HL-60 (cell line): ENCODE results near the gene ALG3.
A peak's percentile ranks its signal among the peaks of the same experiment; 100 is the strongest.

Experiments used
- DNase-seq, 2 experiments: peaks; one replicate each; pipeline ENCODE4 v3.0.0-alpha.2; 2010 to 2020; ENCODE audit warnings: low read depth in 1 of 2, low spot score in 1 of 2
- H3K27ac ChIP-seq: fragments of 250-450 bp; sonication (Bioruptor Pico); replicated peaks from 2 replicates; pipeline ENCODE4 v1.5.1; 2020; ENCODE audit warnings: mild to moderate bottlenecking, moderate library complexity
- H3K27me3 ChIP-seq: fragments of 250-450 bp; sonication (Bioruptor Pico); 2 replicates; pipeline ENCODE4 v1.5.1; 2021; ENCODE audit warnings: mild to moderate bottlenecking, moderate library complexity; ENCODE audit not compliant: insufficient read depth, poor library complexity, severe bottlenecking
- H3K4me3 ChIP-seq: replicated peaks from 2 replicates; pipeline ENCODE4 v1.5.1; 2011; ENCODE audit warnings: mild to moderate bottlenecking, control low read depth, low read length; ENCODE audit not compliant: insufficient read depth
- GABPA ChIP-seq: IDR thresholded peaks from 2 replicates; pipeline ENCODE4 v1.6.1; 2012; ENCODE audit warnings: low read depth
- POLR2AphosphoS5 ChIP-seq: IDR thresholded peaks from 2 replicates; pipeline ENCODE4 v1.6.1; 2012; ENCODE audit warnings: low read depth
- REST ChIP-seq: IDR thresholded peaks from 2 replicates; pipeline ENCODE4 v1.6.1; 2012; ENCODE audit warnings: low read depth; ENCODE audit not compliant: insufficient replicate concordance
- SPI1 ChIP-seq: IDR thresholded peaks from 2 replicates; pipeline ENCODE4 v1.6.1; 2012; ENCODE audit warnings: low read depth, mild to moderate bottlenecking, borderline replicate concordance
- TF ChIP-seq, protein P1 (sequence below): IDR thresholded peaks from one replicate; pipeline ENCODE4 v1.5.1; 2011; ENCODE audit warnings: low read length, control low read depth, inconsistent platforms; ENCODE audit not compliant: insufficient read depth

ALG3 gene

GRCh38 chr3:184258926-184259325 lies 10.2 kb upstream of the ALG3 start:
- Histone ChIP-seq H3K27ac (no peak overlapping the region), H3K4me3 (no peak overlapping the region), H3K27me3 (peaks cover 23% of the 10 kb centered on the region)
- DNase-seq = no peak
- TF ChIP-seq, protein P1, sequence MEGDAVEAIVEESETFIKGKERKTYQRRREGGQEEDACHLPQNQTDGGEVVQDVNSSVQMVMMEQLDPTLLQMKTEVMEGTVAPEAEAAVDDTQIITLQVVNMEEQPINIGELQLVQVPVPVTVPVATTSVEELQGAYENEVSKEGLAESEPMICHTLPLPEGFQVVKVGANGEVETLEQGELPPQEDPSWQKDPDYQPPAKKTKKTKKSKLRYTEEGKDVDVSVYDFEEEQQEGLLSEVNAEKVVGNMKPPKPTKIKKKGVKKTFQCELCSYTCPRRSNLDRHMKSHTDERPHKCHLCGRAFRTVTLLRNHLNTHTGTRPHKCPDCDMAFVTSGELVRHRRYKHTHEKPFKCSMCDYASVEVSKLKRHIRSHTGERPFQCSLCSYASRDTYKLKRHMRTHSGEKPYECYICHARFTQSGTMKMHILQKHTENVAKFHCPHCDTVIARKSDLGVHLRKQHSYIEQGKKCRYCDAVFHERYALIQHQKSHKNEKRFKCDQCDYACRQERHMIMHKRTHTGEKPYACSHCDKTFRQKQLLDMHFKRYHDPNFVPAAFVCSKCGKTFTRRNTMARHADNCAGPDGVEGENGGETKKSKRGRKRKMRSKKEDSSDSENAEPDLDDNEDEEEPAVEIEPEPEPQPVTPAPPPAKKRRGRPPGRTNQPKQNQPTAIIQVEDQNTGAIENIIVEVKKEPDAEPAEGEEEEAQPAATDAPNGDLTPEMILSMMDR = no peak
- TF ChIP-seq POLR2AphosphoS5 (no peak), SPI1 (no peak), GABPA (no peak), REST (no peak)

- DNase-seq = no peak
- H3K4me3 ChIP-seq = no peak overlapping the region
- TF ChIP-seq POLR2AphosphoS5 = no peak
- peaks cover 17% of the 10 kb centered on the region for H3K27me3 ChIP-seq
- H3K27ac ChIP-seq = no peak overlapping the region
Measured at GRCh38 chr3:184257083-184257915, 8.5 kb upstream of the ALG3 start.

DNA sequence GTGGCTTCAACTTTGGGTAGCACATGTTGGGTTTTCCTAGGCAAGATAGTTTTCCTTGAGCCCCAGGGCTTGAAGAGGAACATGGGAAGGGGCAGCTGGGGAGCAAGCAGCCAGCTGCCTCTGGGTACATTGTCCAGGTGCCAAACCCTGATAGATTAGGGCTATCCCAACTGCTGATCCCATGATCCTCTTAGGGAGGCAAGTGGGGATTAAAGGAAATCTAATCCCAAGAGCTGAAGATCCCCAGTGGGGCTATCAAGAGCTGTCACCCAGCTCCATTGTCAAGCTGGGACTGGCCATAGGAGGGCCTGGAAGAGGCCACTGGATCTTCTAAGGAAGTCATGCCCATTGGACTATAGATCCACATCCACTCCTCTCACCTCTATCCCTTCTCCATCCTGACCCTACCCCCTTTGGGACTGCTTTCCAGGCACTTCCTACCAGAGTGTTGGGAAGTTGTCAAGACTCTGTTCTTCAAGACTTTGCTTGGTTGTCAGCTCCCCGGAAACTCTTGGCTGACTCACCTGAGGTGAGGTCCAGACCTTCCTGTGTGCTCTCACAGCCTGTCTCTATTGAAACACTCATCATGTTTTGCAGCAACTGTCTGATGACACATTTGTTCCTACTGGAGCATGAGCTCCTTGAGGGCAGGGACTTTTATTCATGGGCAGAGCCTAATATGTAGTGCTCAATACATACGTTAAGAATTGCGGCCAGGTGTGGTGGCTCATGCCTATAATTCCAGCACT lies 6.7 kb upstream of the ALG3 start:
- TF ChIP-seq, protein P1 = no peak
- TF ChIP-seq REST = no peak
- TF ChIP-seq GABPA = no peak
- TF ChIP-seq POLR2AphosphoS5 = no peak
- no peak for TF ChIP-seq SPI1
- H3K27me3 ChIP-seq = peaks cover 4% of the 10 kb centered on the region
- no peak overlapping the region for H3K27ac ChIP-seq
- no peak overlapping the region for H3K4me3 ChIP-seq
- no peak for DNase-seq

DNA sequence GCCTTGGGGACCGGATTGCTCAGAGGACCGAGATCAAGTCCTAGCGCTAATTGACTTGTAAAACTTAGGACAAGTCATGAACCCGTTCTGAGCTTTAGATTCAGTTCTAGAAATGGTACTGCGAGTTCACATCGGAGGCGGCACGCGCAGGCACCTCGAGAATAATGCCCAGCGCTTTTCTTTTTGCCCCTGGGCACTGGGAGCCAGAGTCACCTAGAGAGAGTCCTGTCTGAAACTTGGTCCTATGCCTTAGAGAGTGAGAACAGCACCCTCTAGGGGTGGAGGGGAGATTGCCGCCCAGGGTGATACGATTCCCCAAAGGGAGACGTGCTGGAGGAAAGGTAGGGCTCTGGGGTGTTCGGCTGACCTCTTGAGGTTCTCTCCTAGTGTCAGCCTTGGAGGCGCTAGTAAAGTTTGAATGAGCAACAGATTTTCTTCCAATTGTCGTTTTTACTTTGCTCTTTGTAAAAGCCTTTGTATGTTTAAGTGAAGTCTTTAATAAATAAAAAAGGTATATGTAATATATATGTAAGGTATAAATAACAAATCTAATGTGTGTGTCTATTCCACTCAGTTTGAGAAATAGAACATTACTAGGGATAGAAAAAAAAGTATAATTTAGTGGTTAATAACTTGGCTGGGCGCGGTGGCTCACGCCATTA lies 1.5 kb upstream of the ALG3 start:
- Histone ChIP-seq H3K4me3 (peak overlapping the region; percentile 95), H3K27me3 (no peaks in the 10 kb centered on the region), H3K27ac (peak overlapping the region; percentile 94)
- no peak for TF ChIP-seq GABPA
- TF ChIP-seq, protein P1 = peak; percentile 95
- peak; percentile 81 to 95 for DNase-seq
